DND-41 (cell line): ENCODE data around the gene MESP2.

Experiments used
- ATAC-seq: fragments of 200-7000 bp; cut with Tn5 transposase; 3 replicates; pipeline ENCODE4 v1.9.1; 2021; ENCODE audit warnings: low read depth; ENCODE audit not compliant: insufficient read depth
- DNase-seq: peaks from one replicate; pipeline ENCODE4 v3.0.0-alpha.2; 2020
- H2AFZ ChIP-seq: 2 replicates; pipeline ENCODE4 v1.6.0; 2012; ENCODE audit warnings: low read depth, low read length
- H3K27ac ChIP-seq: 2 replicates; pipeline ENCODE4 v1.5.1; 2012; ENCODE audit warnings: low read length, inconsistent platforms
- H3K27me3 ChIP-seq: fragments of 200-600 bp; sonication (generic); 2 replicates; pipeline ENCODE4 v1.6.0; 2012; ENCODE audit warnings: low read length, mild to moderate bottlenecking, inconsistent platforms; ENCODE audit not compliant: insufficient read depth, poor library complexity
- H3K36me3 ChIP-seq: 2 replicates; pipeline ENCODE4 v1.5.1; 2012; ENCODE audit warnings: low read length, inconsistent platforms; ENCODE audit not compliant: insufficient read depth
- H3K4me1 ChIP-seq: 2 replicates; pipeline ENCODE4 v1.5.1; 2012; ENCODE audit warnings: mild to moderate bottlenecking, low read length; ENCODE audit not compliant: insufficient read depth
- H3K4me2 ChIP-seq: 2 replicates; pipeline ENCODE4 v1.6.0; 2012; ENCODE audit warnings: mild to moderate bottlenecking, moderate library complexity, low read length, inconsistent platforms; ENCODE audit not compliant: insufficient read depth
- H3K4me3 ChIP-seq, 2 experiments: fragments of 200-600 bp in 1 of 2; shearing (Covaris generic) in 1 of 2; 2 replicates each; pipeline ENCODE4 v1.5.1; 2012 to 2016; ENCODE audit warnings: inconsistent platforms in 2 of 2, low read length in 2 of 2, mild to moderate bottlenecking in 2 of 2, low read depth in 1 of 2, moderate library complexity in 1 of 2
- H3K79me2 ChIP-seq: 2 replicates; pipeline ENCODE4 v1.6.0; 2012; ENCODE audit warnings: low read length, inconsistent platforms; ENCODE audit not compliant: insufficient read depth
- H3K9ac ChIP-seq: 2 replicates; pipeline ENCODE4 v1.6.0; 2012; ENCODE audit warnings: low read depth, mild to moderate bottlenecking, inconsistent platforms, low read length, moderate library complexity
- H3K9me3 ChIP-seq: 2 replicates; pipeline ENCODE4 v1.5.1; 2012; ENCODE audit warnings: low read length, moderate library complexity, mild to moderate bottlenecking, inconsistent platforms; ENCODE audit not compliant: insufficient read depth, severe bottlenecking
- H4K20me1 ChIP-seq: 2 replicates; pipeline ENCODE4 v1.6.0; 2012; ENCODE audit warnings: low read length; ENCODE audit not compliant: insufficient read depth
- CTCF ChIP-seq: IDR thresholded peaks from 2 replicates; pipeline ENCODE4 v1.5.1; 2012; ENCODE audit warnings: borderline replicate concordance, low read length, moderate library complexity, mild to moderate bottlenecking; ENCODE audit not compliant: poor library complexity, severe bottlenecking; ENCODE audit errors: extremely low read depth
- EZH2 ChIP-seq: IDR thresholded peaks from 3 replicates; pipeline ENCODE4 v1.6.1; 2012; ENCODE audit warnings: borderline replicate concordance, low read depth, mild to moderate bottlenecking, moderate library complexity, low read length, inconsistent platforms; ENCODE audit not compliant: severe bottlenecking

MESP2 gene

GRCh38 chr15:89749526-89749925 lies 26.6 kb upstream of the MESP2 start:
- no peak overlapping the region for H2AFZ ChIP-seq
- no peak overlapping the region for H3K9ac ChIP-seq
- DNase-seq: no peak

GRCh38 chr15:89749951-89750559 lies 26.1 kb upstream of the MESP2 start:
- Histone ChIP-seq H4K20me1 (no peaks in the 10 kb centered on the region), H2AFZ (peak overlapping the region; percentile 86), H3K79me2 (no peaks in the 10 kb centered on the region), H3K4me1 (peaks cover 17% of the 10 kb centered on the region), H3K27me3 (no peaks in the 10 kb centered on the region), H3K4me2 (peak overlapping the region; percentile 75), H3K27ac (no peak overlapping the region), H3K4me3 (peak overlapping the region in 1 of 2 experiments; percentile 62; a peak in 2 of 4 replicates), H3K9me3 (no peaks in the 10 kb centered on the region), H3K9ac (peak overlapping the region; percentile 71; the same call in 1 of the 2 replicates), H3K36me3 (no peaks in the 10 kb centered on the region)
- DNase-seq (no peak), ATAC-seq (no peak)
- TF ChIP-seq EZH2 (no peak), CTCF (no peak)

More at GRCh38 chr15:89749526-89749925, 26.6 kb upstream of the MESP2 start:
- no peaks in the 10 kb centered on the region for H3K9me3 ChIP-seq
- H3K27ac ChIP-seq: no peak overlapping the region
- no peaks in the 10 kb centered on the region for H3K36me3 ChIP-seq
- H3K27me3 ChIP-seq: no peaks in the 10 kb centered on the region
- no peak for ATAC-seq
- no peak overlapping the region for H3K4me3 ChIP-seq
- peaks cover 17% of the 10 kb centered on the region for H3K4me1 ChIP-seq
- TF ChIP-seq EZH2 (no peak), CTCF (no peak)
- H3K4me2 ChIP-seq: no peak overlapping the region
- no peaks in the 10 kb centered on the region for H4K20me1 ChIP-seq
- no peaks in the 10 kb centered on the region for H3K79me2 ChIP-seq

- peak within 1 kb of the TSS; percentile 20 to 62; a peak in 3 of 4 replicates for H3K4me3 ChIP-seq
- H3K79me2 ChIP-seq: no peaks in the 10 kb centered on the region
- peak within 1 kb of the TSS; percentile 71 for H3K9ac ChIP-seq
- TF ChIP-seq EZH2 (no peak), CTCF (peak; percentile 47)
- no peaks in the 10 kb centered on the region for H3K9me3 ChIP-seq
- H3K36me3 ChIP-seq: no peaks in the 10 kb centered on the region
- peak within 1 kb of the TSS; percentile 75 for H3K4me2 ChIP-seq
- H3K27ac ChIP-seq: no peak within 1 kb of the TSS
- peak within 1 kb of the TSS; percentile 86 for H2AFZ ChIP-seq
- no peaks in the 10 kb centered on the region for H3K27me3 ChIP-seq
- DNase-seq: peak; percentile 72
- no peaks in the 10 kb centered on the region for H4K20me1 ChIP-seq
- H3K4me1 ChIP-seq: peaks cover 17% of the 10 kb centered on the region
- peak; percentile 91 for ATAC-seq
These were observed 25.3 kb upstream of the MESP2 start, which contains the start of gene MESP1 for GRCh38 chr15:89750560-89751542. TSS of gene MESP1 (minus strand) at chr15:89751249. CDS start at chr15:89751231, 18 bp downstream.
